DOHH2 (cell line): ENCODE data around the gene B3GALT6.

ENCODE experiments used
- H3F3A ChIP-seq: fragments of 200-600 bp; sonication (generic), shearing (Covaris generic); 2 replicates; pipeline ENCODE4 v1.6.0; 2016; ENCODE audit warnings: antibody characterized with exemption, mild to moderate bottlenecking; ENCODE audit not compliant: control insufficient read depth, insufficient read depth
- H3K27ac ChIP-seq: fragments of 200-600 bp; sonication (generic); 2 replicates; pipeline ENCODE4 v1.5.1; 2014; ENCODE audit warnings: low read depth, mild to moderate bottlenecking, low read length, moderate library complexity
- H3K27me3 ChIP-seq: fragments of 200-600 bp; sonication (generic); 2 replicates; pipeline ENCODE4 v1.6.1; 2014; ENCODE audit warnings: mild to moderate bottlenecking, low read length, mixed read lengths; ENCODE audit not compliant: control insufficient read depth
- H3K36me3 ChIP-seq: fragments of 200-600 bp; sonication (generic); 2 replicates; pipeline ENCODE4 v1.6.1; 2014; ENCODE audit warnings: mild to moderate bottlenecking, low read length, moderate library complexity, mixed read lengths; ENCODE audit not compliant: control insufficient read depth
- H3K4me1 ChIP-seq: fragments of 200-600 bp; sonication (generic); 2 replicates; pipeline ENCODE4 v1.6.1; 2014; ENCODE audit warnings: mild to moderate bottlenecking, low read length, mixed read lengths; ENCODE audit not compliant: control insufficient read depth
- H3K4me2 ChIP-seq: fragments of 200-600 bp; sonication (generic); 2 replicates; pipeline ENCODE4 v1.6.0; 2014; ENCODE audit warnings: mild to moderate bottlenecking, low read length, moderate library complexity
- H3K4me3 ChIP-seq: fragments of 200-600 bp; sonication (generic); 2 replicates; pipeline ENCODE4 v1.5.1; 2014; ENCODE audit warnings: mild to moderate bottlenecking, low read length, mixed read lengths
- H3K79me2 ChIP-seq: fragments of 200-600 bp; sonication (generic); 2 replicates; pipeline ENCODE4 v1.6.1; 2014; ENCODE audit warnings: mild to moderate bottlenecking, low read length, mixed read lengths; ENCODE audit not compliant: control insufficient read depth
- H3K9me2 ChIP-seq: fragments of 200-600 bp; sonication (generic); replicated peaks from 2 replicates; pipeline ENCODE4 v1.6.1; 2014; ENCODE audit warnings: mild to moderate bottlenecking, low read length, mixed read lengths; ENCODE audit not compliant: control insufficient read depth
- H3K9me3 ChIP-seq: fragments of 200-600 bp; sonication (generic); 2 replicates; pipeline ENCODE4 v1.6.1; 2014; ENCODE audit warnings: antibody characterized with exemption, low read length, mixed read lengths; ENCODE audit not compliant: control insufficient read depth, insufficient read depth
- H4K20me1 ChIP-seq: fragments of 200-600 bp; sonication (generic); 2 replicates; pipeline ENCODE4 v1.6.0; 2014; ENCODE audit warnings: low read depth, mild to moderate bottlenecking, antibody characterized with exemption, low read length, moderate library complexity; ENCODE audit not compliant: control insufficient read depth, insufficient read depth
- EZH2phosphoT487 ChIP-seq: fragments of 200-600 bp; sonication (generic); IDR thresholded peaks from 2 replicates; pipeline ENCODE4 v1.6.1; 2017; ENCODE audit warnings: borderline replicate concordance, mild to moderate bottlenecking, antibody characterized with exemption, low read length, moderate library complexity, mixed read lengths
- TF ChIP-seq, protein P1 (sequence below): fragments of 200-600 bp; sonication (generic); IDR thresholded peaks from one replicate; pipeline ENCODE4 v1.5.1; 2014; ENCODE audit warnings: antibody characterized with exemption, mild to moderate bottlenecking, low read depth, low read length; ENCODE audit not compliant: poor library complexity, severe bottlenecking

The B3GALT6 gene

DNA sequence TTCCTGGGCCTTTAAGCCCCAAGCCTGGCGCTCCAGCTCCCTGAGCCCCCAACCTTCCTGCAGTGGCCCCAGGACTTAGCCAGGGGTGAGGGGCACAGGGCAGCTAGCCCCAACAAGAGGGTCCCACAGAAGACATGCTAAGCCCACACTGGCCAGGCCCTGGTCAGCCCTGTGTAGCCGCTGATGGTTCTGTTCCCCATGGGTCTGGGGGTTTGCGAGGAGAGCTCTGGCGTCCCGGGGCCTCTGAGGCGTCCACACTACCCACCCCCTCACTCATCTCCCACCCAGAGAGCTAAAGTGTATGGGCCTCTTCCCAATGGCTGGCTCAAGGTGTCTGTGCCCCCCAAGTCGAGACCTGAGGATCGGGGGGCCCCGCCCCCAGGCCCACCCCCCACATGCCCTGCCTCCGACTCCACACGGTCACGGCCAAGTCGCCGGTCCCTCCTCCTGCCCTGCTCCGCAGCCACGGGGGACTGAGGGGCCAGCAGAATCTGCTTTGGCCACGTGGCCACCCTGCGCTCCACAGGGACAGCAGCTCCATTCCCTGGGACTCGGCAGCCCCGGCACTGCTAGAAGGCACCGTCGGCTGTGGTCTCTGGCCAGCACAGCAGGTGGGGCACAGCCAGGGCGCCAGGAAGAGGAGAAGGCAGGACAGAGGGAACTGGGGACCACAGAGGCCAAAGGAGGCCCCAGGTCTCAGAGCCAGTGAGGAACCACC is 33.5 kb upstream of the B3GALT6 start:
- H4K20me1 ChIP-seq, result no peaks in the 10 kb centered on the region
- H3K27ac ChIP-seq, result no peak overlapping the region
- H3K79me2 ChIP-seq, result no peaks in the 10 kb centered on the region
- H3K9me2 ChIP-seq, result no peaks in the 10 kb centered on the region
- no peaks in the 10 kb centered on the region for H3K36me3 ChIP-seq
- no peaks in the 10 kb centered on the region for H3K9me3 ChIP-seq
- no peaks in the 10 kb centered on the region for H3K4me1 ChIP-seq
- peaks cover 20% of the 10 kb centered on the region for H3K27me3 ChIP-seq
- no peaks in the 10 kb centered on the region for H3F3A ChIP-seq
- H3K4me2 ChIP-seq, result no peak overlapping the region
- TF ChIP-seq, protein P1, sequence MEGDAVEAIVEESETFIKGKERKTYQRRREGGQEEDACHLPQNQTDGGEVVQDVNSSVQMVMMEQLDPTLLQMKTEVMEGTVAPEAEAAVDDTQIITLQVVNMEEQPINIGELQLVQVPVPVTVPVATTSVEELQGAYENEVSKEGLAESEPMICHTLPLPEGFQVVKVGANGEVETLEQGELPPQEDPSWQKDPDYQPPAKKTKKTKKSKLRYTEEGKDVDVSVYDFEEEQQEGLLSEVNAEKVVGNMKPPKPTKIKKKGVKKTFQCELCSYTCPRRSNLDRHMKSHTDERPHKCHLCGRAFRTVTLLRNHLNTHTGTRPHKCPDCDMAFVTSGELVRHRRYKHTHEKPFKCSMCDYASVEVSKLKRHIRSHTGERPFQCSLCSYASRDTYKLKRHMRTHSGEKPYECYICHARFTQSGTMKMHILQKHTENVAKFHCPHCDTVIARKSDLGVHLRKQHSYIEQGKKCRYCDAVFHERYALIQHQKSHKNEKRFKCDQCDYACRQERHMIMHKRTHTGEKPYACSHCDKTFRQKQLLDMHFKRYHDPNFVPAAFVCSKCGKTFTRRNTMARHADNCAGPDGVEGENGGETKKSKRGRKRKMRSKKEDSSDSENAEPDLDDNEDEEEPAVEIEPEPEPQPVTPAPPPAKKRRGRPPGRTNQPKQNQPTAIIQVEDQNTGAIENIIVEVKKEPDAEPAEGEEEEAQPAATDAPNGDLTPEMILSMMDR, result no peak
- no peak for TF ChIP-seq EZH2phosphoT487
- H3K4me3 ChIP-seq, result no peak overlapping the region

DNA sequence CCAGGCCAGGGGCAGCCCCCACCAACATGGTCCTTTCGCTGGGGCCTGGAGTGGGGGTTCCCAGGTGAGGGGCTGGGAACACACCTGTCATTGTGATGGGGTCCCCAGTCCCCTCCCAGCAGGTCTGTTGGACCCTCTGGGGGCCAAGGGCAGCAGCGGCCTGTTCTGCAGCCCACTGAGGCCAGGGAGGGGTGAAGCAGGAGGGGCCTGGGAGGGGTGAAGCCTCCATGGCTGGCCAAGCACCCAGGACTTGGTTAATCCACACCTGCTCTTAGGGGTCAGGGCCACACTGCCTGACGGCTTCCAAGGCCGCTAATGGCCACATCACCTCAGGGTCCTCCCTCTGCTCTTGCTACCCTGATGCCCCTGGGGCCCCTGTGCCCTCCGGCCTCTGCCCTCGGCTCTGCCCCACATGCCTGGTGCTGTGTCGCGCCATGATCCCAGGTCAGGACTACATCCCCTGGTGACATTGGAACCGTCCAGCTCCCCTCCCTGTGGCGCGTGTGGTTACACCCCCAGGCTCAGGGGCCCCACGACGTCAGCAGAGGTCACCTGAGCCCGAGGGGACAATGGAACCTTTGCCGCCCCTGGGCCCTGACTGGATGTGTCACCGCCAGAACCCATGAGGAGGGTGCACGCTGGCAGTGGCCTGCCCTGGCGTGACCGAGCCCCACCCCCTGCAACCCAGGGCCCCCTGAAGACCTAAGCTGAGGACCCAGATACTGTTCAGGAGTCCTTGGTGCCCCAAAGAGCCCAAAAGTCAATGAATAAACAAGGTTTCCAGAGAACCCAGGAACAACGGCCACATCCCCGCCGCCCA is 32.7 kb upstream of the B3GALT6 start:
- Histone ChIP-seq H3K4me2 (no peak overlapping the region), H3K4me1 (no peaks in the 10 kb centered on the region), H3K79me2 (no peaks in the 10 kb centered on the region), H3K4me3 (no peak overlapping the region), H3K36me3 (no peaks in the 10 kb centered on the region), H3K27ac (no peak overlapping the region), H3K9me2 (no peaks in the 10 kb centered on the region), H3K27me3 (peaks cover 23% of the 10 kb centered on the region), H3K9me3 (no peaks in the 10 kb centered on the region), H3F3A (no peaks in the 10 kb centered on the region), H4K20me1 (no peaks in the 10 kb centered on the region)
- TF ChIP-seq, protein P1, result no peak
- no peak for TF ChIP-seq EZH2phosphoT487

DNA sequence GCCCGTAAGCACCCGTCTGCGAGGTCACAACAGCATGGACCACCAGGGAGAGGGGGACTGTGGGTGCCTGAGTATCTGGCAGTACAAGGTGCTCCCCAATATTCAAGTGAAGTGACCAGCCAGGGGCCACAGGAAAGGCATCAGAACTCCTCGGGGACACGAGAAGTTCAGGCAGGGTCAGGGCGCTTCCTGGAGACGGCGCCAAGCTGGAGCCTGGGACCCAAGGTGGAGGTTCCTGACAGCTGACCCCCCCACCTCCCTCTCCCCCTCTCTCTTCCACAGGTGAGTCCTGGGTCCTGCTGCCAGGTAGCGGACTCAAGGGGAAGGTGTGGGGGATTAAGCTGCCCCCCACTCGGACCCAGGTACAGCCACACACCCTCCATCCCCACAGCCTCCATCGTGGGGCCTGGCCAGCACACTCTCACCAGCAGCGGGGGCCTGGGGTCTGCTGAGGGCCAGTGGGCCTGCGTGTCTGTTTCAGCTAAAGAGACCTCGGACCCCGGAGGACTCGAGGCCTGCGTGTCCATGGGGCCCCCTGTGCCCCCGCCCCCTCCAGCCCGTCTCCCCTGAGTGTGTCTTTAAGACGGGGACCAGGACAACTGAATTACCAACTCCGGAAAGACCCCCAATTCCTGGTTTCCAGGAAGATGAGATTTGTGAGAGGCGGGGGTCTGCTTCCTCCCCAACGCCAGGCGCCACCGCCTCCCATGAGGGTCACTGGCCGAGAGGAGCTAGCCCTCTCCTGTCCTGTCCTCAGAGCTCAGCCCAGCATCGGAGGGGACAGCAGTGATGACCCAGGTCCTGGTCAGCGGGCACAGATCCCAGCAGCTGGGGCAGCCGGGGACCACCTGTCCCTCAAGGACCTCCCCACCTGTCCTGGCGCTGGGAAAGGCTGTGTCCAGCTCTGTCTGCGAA is 31.8 kb upstream of the B3GALT6 start:
- Histone ChIP-seq H3F3A (no peaks in the 10 kb centered on the region), H3K27me3 (peaks cover 25% of the 10 kb centered on the region), H3K9me3 (no peaks in the 10 kb centered on the region), H3K36me3 (no peaks in the 10 kb centered on the region), H3K4me3 (no peak overlapping the region), H4K20me1 (no peaks in the 10 kb centered on the region), H3K9me2 (no peaks in the 10 kb centered on the region), H3K79me2 (no peaks in the 10 kb centered on the region), H3K27ac (no peak overlapping the region), H3K4me1 (no peaks in the 10 kb centered on the region), H3K4me2 (no peak overlapping the region)
- TF ChIP-seq, protein P1, result no peak
- TF ChIP-seq EZH2phosphoT487, result no peak
